ENCODE measurements around the gene ITFG1. TPM values are rescaled to one million over a fixed set of nuclear protein-coding genes. Genes with fewer than 3 reads are reported as not detected.

ITFG1 gene
- total RNA-seq, 1 experiment from 2014 or later, result 18.0 TPM

- H3K79me1 ChIP-seq (ENCODE audit: insufficient read depth, low read depth, low read length, poor library complexity, severe bottlenecking), result no peaks in the 10 kb centered on the region
- no peak overlapping the region for H2AK5ac ChIP-seq (ENCODE audit: insufficient read length, low read length)
- H2BK120ac ChIP-seq (ENCODE audit: low read depth, low read length, poor library complexity, severe bottlenecking), result no peak overlapping the region
- Mint-ChIP-seq H3K27ac (no peak overlapping the region), H3K9me3 (no peaks in the 10 kb centered on the region), H3K4me1 (peaks cover 0 to 7% of the 10 kb centered on the region in 2 experiments; a peak in 2 of 4 replicates), H3K36me3 (ENCODE audit: insufficient read depth in 1 of 3, low read depth in 3 of 3) (no peaks in the 10 kb centered on the region), H3K27me3 (ENCODE audit: low read depth) (no peaks in the 10 kb centered on the region), H3K4me3 (no peak overlapping the region)
- H3K9ac ChIP-seq (ENCODE audit: extremely low read depth, insufficient read length, low read length), result no peak overlapping the region
- no peaks in the 10 kb centered on the region for H3K4me1 ChIP-seq (ENCODE audit: insufficient read depth, low read length)
- no peak overlapping the region for H3K23ac ChIP-seq (ENCODE audit: insufficient read length, low read depth, low read length)
- H3T11ph ChIP-seq (ENCODE audit: low read length), result no peak overlapping the region
- no CpG with 5 or more reads among the region's 3 CpGs for WGBS (ENCODE audit: extremely low coverage, insufficient read length, low lambda C conversion rate)
- H4K8ac ChIP-seq (replicated peaks; ENCODE audit: insufficient read length, low read depth, low read length), result no peak overlapping the region
- H3K18ac ChIP-seq (ENCODE audit: insufficient read length, low read depth, low read length), result no peak overlapping the region
- H3K4ac ChIP-seq (ENCODE audit: low read depth, low read length), result no peak overlapping the region
- no peak for DNase-seq
- no peak for TF ChIP-seq CTCF (conservative IDR thresholded peaks at IDR 0.05)
- no peaks in the 10 kb centered on the region for H3K9me3 ChIP-seq (ENCODE audit: control insufficient read depth, low read depth, low read length)
- H2BK20ac ChIP-seq (ENCODE audit: low read depth, low read length, poor library complexity, severe bottlenecking), result no peak overlapping the region
- H3K27me3 ChIP-seq (ENCODE audit: insufficient read depth, low read length), result no peaks in the 10 kb centered on the region
- H4K91ac ChIP-seq (ENCODE audit: insufficient read length, low read depth, low read length), result no peak overlapping the region
- H2AFZ ChIP-seq (ENCODE audit: low read length), result no peak overlapping the region
- H2BK5ac ChIP-seq (ENCODE audit: insufficient read length, low read length), result no peak overlapping the region
- H3K79me2 ChIP-seq (ENCODE audit: insufficient read depth, low read length), result no peaks in the 10 kb centered on the region
- no peak overlapping the region for H3K4me2 ChIP-seq (ENCODE audit: insufficient read depth, insufficient read length, low read length)
- no peaks in the 10 kb centered on the region for H4K20me1 ChIP-seq (ENCODE audit: control insufficient read depth, insufficient read depth, insufficient read length)
- H3K27ac ChIP-seq (ENCODE audit: insufficient read length, low read depth, low read length), result no peak overlapping the region
- H4K5ac ChIP-seq (ENCODE audit: insufficient read length, low read depth, low read length), result no peak overlapping the region
- no peaks in the 10 kb centered on the region for H3K23me2 ChIP-seq (ENCODE audit: insufficient read length, low read depth, low read length, poor library complexity, severe bottlenecking)
- no peak overlapping the region for H2BK15ac ChIP-seq (ENCODE audit: low read depth, low read length)
- no peak overlapping the region for H3K14ac ChIP-seq (ENCODE audit: insufficient read depth, low read length)
- no peak overlapping the region for H3K56ac ChIP-seq (ENCODE audit: insufficient read length, low read depth, low read length)
- H2BK12ac ChIP-seq (ENCODE audit: insufficient read length, low read depth, low read length), result no peak overlapping the region
Measured at GRCh38 chr16:47480410-47480809, 19.5 kb upstream of the ITFG1 start.
